Gastrocnemius medialis (tissue), 4 donors: ENCODE results near the gene ADSL. TPM values are rescaled to one million over a fixed set of nuclear protein-coding genes. Genes with fewer than 3 reads are reported as not detected.
"Not testable (repeated sequence)": the region's sequence is repeated elsewhere in the genome, so short reads cannot be mapped to it uniquely, and the experiment has no call there.

ENCODE experiments used
- ATAC-seq, 2 donors: fragments of 150-250 bp; one replicate each; pipeline ENCODE4 v1.9.1; 2016
- DNase-seq, 2 donors: peaks; one replicate each; pipeline ENCODE4 v3.0.0-alpha.2; 2019
- H3K27ac ChIP-seq, 4 donors: fragments of 200-600 bp; sonication (generic); 1 replicate in 1 of 4; 2 replicates in 3 of 4; pipeline ENCODE4 v1.5.1; 2016 to 2018; ENCODE audit warnings: mild to moderate bottlenecking in 2 of 4, moderate library complexity in 1 of 4
- H3K27me3 ChIP-seq, 3 donors: fragments of 200-600 bp; sonication (generic) in 2 of 3; 1 replicate in 1 of 3; 2 replicates in 2 of 3; pipeline versions ENCODE4 v1.5.1 to v1.6.0; 2016 to 2019; ENCODE audit warnings: mild to moderate bottlenecking in 1 of 3, moderate library complexity in 1 of 3
- H3K36me3 ChIP-seq, 2 donors: fragments of 200-600 bp; sonication (generic) in 1 of 2; one replicate each; pipeline ENCODE4 v1.5.1; 2017 to 2018
- H3K4me1 ChIP-seq, 2 donors: fragments of 200-600 bp; sonication (generic) in 1 of 2; one replicate each; pipeline ENCODE4 v1.5.1; 2016 to 2017; ENCODE audit warnings: mild to moderate bottlenecking in 2 of 2
- H3K4me3 ChIP-seq, 4 donors: fragments of 200-600 bp; sonication (generic) in 3 of 4; 1 replicate in 1 of 4; 2 replicates in 3 of 4; pipeline ENCODE4 v1.5.1; 2016 to 2019; ENCODE audit warnings: mild to moderate bottlenecking in 2 of 4
- H3K9me3 ChIP-seq, 3 donors: fragments of 200-600 bp; sonication (generic) in 2 of 3; 1 replicate in 1 of 3; 2 replicates in 2 of 3; pipeline ENCODE4 v1.5.1; 2016 to 2019
- POLR2A ChIP-seq, 2 donors: fragments of 450-650 bp; IDR thresholded peaks; one replicate each; pipeline ENCODE4 v1.6.1; 2017; ENCODE audit warnings: antibody characterized with exemption in 2 of 2, mild to moderate bottlenecking in 2 of 2, moderate library complexity in 2 of 2
- in situ Hi-C, 4 donors: fragments of 200-750 bp; cut with MboI; loops; one replicate each; pipeline versions ENCODE4 v1.15.0 to v1.8.0; 2017; ENCODE audit warnings: low sequenced_read_pairs in 4 of 4
- intact Hi-C: fragments of 100-400 bp; cut with DNase I; formaldehyde crosslinking; loops from one replicate; pipeline ENCODE4 v1.15.1; 2023; ENCODE audit warnings: low total_unique reads
- total RNA-seq, 4 donors: library from RNA; depleted of rRNA; stranded (reverse); fragments of >200 nt; gene quantifications; one replicate each; pipeline versions ENCODE4 v1.1.0 to v1.2.3, GENCODE V29; 2016
- TF ChIP-seq, protein P1 (sequence below), 5 experiments: fragments of 450-650 bp in 3 of 5; fragments of 200-600 bp in 2 of 5; sonication (generic) in 2 of 5; IDR thresholded peaks in 4 of 5; conservative IDR thresholded peaks in 1 of 5; 1 replicate in 4 of 5; 2 replicates in 1 of 5; pipeline ENCODE4 v1.5.1; 2016 to 2019; ENCODE audit warnings: antibody characterized with exemption in 5 of 5, mild to moderate bottlenecking in 3 of 5, moderate library complexity in 3 of 5

ADSL gene
- total RNA-seq, 4 donors from 2014 or later: 249 to 283 (median 262) TPM

DNA sequence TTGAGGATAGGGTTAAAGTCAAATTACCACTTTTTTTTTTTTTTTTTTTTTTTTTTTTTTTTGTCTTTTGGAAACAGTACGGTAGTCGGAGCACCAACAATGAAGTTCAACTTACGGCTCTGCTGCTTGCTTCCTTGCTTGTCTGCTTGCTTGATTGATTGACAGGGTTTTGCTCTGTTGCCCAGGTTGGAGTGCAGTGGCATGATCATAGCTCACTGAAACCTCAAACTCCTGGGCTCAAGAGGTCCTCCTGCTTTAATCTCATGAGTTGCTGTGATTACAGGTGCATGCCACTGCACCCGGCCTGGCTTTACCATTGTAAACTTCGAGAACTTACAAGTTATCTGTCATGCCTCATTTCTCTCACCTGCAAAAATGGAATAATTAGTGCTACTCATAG is 29.8 kb downstream of the ADSL start:
- Histone ChIP-seq H3K4me1 (peaks cover 7 to 15% of the 10 kb centered on the region in 2 donors), H3K9me3 (no peaks in the 10 kb centered on the region), H3K27ac (no peak overlapping the region), H3K27me3 (no peaks in the 10 kb centered on the region), H3K4me3 (no peak overlapping the region), H3K36me3 (no peaks in the 10 kb centered on the region)
- no peak for DNase-seq
- TF ChIP-seq, protein P1, sequence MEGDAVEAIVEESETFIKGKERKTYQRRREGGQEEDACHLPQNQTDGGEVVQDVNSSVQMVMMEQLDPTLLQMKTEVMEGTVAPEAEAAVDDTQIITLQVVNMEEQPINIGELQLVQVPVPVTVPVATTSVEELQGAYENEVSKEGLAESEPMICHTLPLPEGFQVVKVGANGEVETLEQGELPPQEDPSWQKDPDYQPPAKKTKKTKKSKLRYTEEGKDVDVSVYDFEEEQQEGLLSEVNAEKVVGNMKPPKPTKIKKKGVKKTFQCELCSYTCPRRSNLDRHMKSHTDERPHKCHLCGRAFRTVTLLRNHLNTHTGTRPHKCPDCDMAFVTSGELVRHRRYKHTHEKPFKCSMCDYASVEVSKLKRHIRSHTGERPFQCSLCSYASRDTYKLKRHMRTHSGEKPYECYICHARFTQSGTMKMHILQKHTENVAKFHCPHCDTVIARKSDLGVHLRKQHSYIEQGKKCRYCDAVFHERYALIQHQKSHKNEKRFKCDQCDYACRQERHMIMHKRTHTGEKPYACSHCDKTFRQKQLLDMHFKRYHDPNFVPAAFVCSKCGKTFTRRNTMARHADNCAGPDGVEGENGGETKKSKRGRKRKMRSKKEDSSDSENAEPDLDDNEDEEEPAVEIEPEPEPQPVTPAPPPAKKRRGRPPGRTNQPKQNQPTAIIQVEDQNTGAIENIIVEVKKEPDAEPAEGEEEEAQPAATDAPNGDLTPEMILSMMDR (IDR thresholded peaks at IDR 0.05 in 4 of 5, conservative IDR thresholded peaks at IDR 0.05 in 1 of 5): no peak
- no peak for TF ChIP-seq POLR2A (IDR thresholded peaks at IDR 0.05)
- intact Hi-C loops: no loop called here
- ATAC-seq: peak in 1 of 2 donors; percentile 30
- in situ Hi-C loops: no loop called here

DNA sequence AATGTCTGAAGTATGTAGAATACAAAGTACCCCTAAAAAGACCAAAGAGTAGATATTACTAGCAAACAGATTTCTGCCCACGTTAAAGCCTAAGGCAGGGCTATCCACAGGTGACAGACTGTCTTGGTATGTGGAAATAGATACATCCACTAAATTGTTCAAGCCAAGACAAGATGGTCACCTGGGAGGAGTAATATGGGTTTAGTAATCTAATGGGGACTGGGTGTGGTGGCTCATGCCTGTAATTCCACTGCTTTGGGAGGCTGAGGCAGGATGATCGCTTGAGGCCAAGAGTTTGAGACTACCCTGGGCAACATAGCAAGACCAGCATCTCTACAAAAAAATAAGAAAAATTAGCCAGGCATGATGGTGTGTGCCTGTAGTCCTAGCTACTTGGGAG is 31.6 kb downstream of the ADSL start:
- DNase-seq: no peak
- Histone ChIP-seq H3K27ac (no peak overlapping the region), H3K27me3 (no peaks in the 10 kb centered on the region), H3K9me3 (no peaks in the 10 kb centered on the region), H3K36me3 (no peaks in the 10 kb centered on the region), H3K4me3 (no peak overlapping the region), H3K4me1 (peaks cover 0 to 9% of the 10 kb centered on the region in 2 donors)
- TF ChIP-seq POLR2A (IDR thresholded peaks at IDR 0.05): no peak
- TF ChIP-seq, protein P1 (IDR thresholded peaks at IDR 0.05 in 4 of 5, conservative IDR thresholded peaks at IDR 0.05 in 1 of 5): no peak
- no peak for ATAC-seq
- in situ Hi-C loops: no loop called here
- intact Hi-C loops: no loop called here

DNA sequence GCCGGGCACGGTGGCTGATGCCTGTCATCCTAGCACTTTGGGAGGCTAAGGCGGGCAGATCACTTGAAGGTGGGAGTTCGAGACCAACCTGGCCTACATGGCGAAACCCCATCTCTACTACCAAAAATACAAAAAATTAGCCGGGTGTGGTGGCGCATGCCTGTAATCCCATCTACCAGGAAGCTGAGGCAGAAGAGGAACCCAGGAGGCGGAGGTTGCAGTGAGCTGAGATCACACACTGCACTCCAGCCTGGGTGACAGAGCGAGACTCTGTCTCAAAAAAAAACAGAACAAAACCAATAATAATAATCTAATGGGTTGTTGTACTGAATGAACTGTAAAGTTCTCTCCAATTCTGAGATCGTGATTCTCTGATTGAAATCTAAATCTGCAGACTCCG is 32.1 kb downstream of the ADSL start:
- H3K27ac ChIP-seq, H3K9me3 ChIP-seq, H3K36me3 ChIP-seq, in situ Hi-C loops, ATAC-seq, H3K4me1 ChIP-seq, H3K27me3 ChIP-seq, DNase-seq, H3K4me3 ChIP-seq, intact Hi-C loops: not testable (repeated sequence)

DNA sequence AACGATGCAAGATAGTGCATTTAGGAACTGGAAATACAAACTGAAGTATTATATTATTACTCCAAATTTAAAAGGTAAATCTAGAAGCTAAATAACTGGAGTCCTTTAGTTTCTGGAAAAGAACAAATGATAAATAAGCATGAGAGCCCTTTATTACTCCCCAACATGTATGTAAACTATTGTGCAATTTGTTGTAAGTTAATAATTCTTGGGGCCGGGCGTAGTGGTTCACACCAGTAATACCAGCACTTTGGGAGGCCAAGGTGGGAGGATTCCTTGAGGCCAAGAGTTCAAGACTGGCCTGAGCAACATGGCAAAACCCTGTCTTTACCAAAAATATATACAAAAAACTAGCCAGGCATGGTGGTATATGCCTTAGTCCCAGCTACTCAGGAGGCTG is 35.2 kb downstream of the ADSL start:
- in situ Hi-C loops (no loop called here), intact Hi-C loops (no loop called here)
- Histone ChIP-seq H3K4me3 (no peak overlapping the region), H3K36me3 (no peaks in the 10 kb centered on the region), H3K9me3 (no peaks in the 10 kb centered on the region), H3K4me1 (peaks cover 0 to under 1% of the 10 kb centered on the region in 2 donors), H3K27me3 (no peaks in the 10 kb centered on the region), H3K27ac (no peak overlapping the region)
- DNase-seq (no peak), ATAC-seq (no peak)
- TF ChIP-seq POLR2A (IDR thresholded peaks at IDR 0.05): no peak
- TF ChIP-seq, protein P1 (IDR thresholded peaks at IDR 0.05 in 4 of 5, conservative IDR thresholded peaks at IDR 0.05 in 1 of 5): no peak

DNA sequence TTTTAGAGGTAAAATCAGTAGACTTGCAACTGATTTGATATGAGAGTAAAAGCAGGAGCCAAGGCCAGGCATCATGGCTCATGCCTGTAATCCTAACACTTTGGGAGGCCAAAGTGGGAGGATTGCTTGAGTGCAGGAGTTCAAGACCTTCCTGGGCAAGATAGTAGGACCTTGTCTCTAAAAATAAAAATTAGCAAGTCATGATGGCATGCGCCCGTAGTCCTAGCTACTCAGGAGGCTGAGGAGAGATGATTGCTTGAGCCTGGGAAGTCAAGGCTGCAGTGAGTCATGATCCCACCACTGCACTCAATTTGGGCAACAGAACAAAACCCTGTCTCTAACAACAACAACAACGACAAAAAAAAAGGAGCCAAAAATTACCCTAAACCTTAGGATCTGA is 37.6 kb downstream of the ADSL start:
- no peaks in the 10 kb centered on the region for H3K9me3 ChIP-seq
- H3K36me3 ChIP-seq: no peaks in the 10 kb centered on the region
- H3K4me3 ChIP-seq: no peak overlapping the region
- intact Hi-C loops: no loop called here
- in situ Hi-C loops: no loop called here
- no peak for TF ChIP-seq POLR2A (IDR thresholded peaks at IDR 0.05)
- TF ChIP-seq, protein P1 (IDR thresholded peaks at IDR 0.05 in 4 of 5, conservative IDR thresholded peaks at IDR 0.05 in 1 of 5): no peak
- H3K27ac ChIP-seq: no peak overlapping the region
- ATAC-seq (no peak), DNase-seq (no peak)
- H3K4me1 ChIP-seq: no peaks in the 10 kb centered on the region
- no peaks in the 10 kb centered on the region for H3K27me3 ChIP-seq
